GM19240 (cell line): ENCODE data around the gene NBL1.
A peak's percentile ranks its signal among the peaks of the same experiment; 100 is the strongest.
"Not testable (repeated sequence)": the region's sequence is repeated elsewhere in the genome, so short reads cannot be mapped to it uniquely, and the experiment has no call there.

ENCODE experiments used
- DNase-seq: peaks from one replicate; pipeline ENCODE4 v3.0.0; 2011; ENCODE audit warnings: low spot score; ENCODE audit not compliant: insufficient read length

The NBL1 gene

DNA sequence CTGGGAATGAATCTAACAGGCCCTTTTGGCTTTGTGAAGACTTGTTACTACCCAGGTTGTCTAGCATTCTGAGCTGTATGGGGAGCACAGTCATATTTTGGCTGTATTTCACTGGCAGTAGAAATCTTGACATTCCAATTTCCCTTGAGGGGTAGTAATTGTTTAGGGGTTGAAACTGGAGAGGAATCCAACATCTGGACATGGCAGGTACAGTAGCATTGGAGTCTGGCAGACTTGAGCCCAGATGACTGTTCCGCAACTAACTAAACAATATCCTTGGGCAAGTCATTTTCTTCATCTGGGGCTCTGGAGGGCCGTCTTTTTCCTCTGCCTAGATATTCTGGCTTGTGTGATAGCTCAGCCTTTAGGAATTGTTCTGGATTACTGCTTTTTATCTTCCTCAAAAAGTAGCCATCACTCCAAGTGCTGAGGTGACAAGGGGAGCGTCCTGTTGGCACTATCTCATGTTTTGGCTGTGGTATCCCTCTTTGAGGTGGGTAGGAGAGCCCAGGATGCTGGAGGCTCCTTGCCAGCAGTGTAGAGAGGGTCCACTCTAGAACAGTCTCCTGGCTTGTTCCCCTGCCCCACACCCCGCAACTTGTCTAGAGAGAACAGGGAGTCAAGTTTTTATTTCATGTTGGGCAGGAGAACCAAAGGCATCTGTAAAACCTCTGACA, 22.7 kb upstream of the NBL1 start:
- no peak for DNase-seq

DNA sequence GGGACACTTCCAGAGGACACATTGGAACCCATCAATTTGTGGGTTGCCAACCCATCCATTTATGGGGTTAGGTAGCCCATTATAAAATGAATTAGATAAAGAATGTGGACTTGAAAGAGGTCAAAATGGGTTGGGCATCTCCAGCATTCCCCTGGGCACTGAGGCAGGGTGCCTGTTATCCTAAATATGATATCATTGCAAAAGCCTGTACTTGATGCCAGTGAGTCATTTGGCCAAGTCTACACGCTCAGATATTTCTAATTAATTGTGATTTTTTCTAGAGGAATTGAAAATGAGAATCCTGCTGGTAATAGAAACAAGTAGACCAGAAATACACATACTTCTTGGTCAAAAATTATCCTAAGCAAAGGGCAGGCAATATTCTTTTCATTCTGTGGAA, 21.9 kb upstream of the NBL1 start:
- no peak for DNase-seq

DNA sequence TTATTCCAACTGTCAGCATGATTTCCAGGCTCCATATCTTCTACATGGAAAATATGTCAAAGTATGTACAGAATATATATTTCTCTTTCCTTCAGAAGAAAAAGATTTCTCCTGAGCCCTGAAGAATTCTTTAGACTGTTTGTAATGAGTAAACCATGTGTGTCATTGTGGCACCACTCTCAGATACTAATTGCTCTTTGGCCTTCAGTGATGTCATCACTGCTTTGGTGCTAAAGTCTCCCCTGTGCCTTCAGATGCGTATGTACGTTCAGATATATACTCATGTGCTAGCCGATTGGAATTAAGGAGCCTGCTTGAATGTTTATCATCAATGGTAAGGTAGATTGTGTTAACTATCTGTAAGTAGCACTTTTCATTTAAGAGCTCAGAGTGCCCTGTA, 20.6 kb upstream of the NBL1 start:
- DNase-seq: no peak

DNA sequence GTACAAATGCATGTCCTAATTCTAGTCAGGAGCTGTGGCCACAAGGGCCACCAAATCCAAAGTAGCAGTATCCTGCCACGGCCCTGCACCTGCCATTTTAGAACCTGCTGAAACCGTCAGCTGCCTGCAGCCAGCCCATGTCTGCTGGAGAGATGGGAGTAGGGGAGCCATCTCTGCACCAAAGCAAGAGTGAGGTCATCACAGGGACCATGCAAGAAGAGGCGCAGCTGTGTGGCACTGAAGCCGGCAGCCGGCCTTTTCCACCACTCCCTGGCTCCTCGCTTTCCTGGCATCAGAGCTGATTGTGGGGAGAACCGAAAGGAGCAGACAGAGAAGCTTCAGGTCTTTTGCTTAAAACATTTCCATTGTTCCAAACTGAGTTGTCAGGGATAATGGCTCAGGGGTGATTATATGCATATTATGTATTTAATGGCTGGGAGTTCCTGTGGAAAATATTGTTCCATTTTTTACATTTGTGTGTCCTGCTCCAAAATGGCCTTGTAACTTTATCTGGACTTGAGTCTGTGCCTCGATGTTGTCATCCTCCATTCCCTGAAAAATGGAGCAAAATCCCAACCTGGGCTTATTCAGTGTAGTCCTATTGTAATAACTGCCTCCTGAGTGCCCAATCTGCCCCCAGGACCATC, 18.7 kb upstream of the NBL1 start:
- no peak for DNase-seq

DNA sequence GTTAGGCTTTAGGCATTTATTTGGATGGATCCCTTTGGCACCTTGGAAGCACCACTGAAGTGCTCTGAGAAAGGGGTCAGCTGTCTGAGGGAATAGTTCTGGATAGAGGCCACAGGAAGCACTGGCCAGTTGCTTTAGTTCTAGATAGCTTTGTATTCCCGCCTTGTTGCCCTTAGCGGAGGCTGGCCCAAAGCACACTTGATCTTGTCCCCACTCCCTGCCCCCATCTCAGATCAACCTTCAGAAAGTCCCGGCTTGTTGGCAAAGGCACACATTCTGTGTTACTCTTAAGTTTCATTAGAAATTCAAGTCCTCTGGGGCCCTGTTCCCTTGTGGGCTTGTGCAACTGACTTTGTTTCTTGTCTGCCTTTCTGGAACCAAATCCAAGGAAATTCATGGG, 15.2 kb upstream of the NBL1 start:
- no peak for DNase-seq

DNA sequence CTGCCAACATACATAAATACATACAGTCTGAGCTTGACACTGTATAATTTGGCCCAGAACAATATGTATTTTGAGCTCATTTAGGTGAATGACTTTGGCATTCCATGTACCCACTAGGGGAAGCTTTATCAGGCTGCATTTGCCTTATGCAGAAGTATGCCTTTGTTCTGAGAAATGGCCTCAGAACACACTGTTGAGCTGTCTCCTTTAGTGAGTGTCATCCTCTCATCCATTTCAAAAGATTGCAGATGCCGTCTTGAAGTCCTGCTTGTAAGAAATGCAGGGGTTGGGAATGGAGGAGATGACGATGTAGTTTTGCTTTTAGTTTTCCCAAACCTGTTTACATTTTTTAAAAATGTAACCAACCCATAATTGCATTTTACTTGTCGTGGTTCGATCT, 14.8 kb upstream of the NBL1 start:
- no peak for DNase-seq

GRCh38 chr1:19630192-19630591, 13.9 kb upstream of the NBL1 start:
- DNase-seq: not testable (repeated sequence)

DNA sequence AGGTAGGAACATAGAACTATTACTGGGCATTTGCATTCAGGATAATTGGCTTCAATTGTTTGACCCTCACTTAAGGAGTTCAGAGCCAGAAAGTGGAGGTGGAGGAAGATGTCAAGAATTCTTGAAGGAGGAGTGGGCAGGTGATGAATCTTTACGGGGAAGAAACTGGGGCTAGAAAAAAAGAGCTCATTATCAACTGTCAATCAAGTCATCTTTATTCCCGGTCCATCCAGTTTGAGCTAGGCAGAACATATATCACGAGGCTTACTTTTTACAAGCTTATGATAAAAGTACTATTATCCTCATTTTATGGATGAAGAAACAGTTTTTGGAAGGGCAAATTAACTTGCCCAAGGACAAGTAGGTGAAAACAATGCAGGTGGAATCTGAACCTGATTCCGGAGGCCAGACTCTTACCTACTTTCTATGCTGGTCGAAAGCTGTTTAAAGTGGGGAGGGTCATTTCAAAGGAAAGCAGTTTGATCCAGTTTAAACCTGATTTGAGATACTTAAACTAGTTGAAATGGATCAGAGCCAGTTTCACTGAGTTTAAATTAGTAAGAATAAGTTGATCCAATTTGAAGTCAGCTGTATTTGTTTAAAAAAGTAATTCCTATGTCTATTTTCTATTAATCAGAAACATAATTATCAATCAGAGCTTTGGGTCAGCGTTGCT, 13.3 kb upstream of the NBL1 start:
- DNase-seq: no peak

- DNase-seq: no peak
Observed at GRCh38 chr1:19632211-19632610, 11.9 kb upstream of the NBL1 start.

- no peak for DNase-seq
Observed at GRCh38 chr1:19633106-19633505, 11.0 kb upstream of the NBL1 start.

GRCh38 chr1:19635064-19635463, 9.0 kb upstream of the NBL1 start:
- not testable (repeated sequence) for DNase-seq

GRCh38 chr1:19635646-19636045, 8.5 kb upstream of the NBL1 start:
- DNase-seq: no peak

- DNase-seq: no peak
Observed at GRCh38 chr1:19636065-19636464, 8.0 kb upstream of the NBL1 start.

GRCh38 chr1:19636749-19637148, 7.4 kb upstream of the NBL1 start:
- not testable (repeated sequence) for DNase-seq

DNA sequence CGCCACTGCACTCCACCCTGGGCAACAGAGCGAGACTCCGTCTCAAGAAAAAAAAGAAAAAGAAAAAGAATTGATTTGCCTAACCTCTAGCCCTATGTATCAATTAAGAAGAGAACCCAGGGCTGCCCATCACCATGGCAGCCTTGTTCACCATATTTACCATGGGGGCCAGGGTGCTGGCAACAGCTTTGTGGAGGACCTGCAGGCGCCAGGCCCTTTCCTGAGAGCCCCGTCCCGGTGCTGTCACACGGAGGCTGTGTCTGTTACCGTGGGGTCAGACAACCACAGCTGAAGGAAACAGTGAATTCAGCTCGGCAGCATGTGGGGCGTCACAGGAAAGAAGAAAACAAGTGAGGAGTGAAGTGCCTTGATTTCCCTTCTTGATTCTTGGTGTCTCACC, 6.5 kb upstream of the NBL1 start:
- no peak for DNase-seq

DNA sequence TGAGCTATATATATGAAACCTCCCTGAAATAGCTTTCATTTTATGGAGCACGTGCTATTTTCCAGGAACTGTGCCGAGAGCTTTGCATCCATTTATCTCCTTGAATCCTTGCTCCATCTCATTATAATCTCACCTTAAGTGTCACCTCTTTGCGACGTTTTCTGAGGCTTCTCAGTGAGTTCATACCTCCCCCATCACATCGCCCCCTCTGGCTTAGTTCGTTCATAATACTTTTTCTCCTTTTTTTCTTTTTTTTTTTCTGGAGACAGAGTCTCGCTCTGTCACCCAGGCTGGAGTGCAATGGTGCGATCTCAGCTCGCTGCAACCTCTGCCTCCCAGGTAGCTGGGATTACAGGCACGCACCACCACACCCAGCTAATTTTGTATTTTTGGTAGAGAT, 4.9 kb upstream of the NBL1 start:
- not testable (repeated sequence) for DNase-seq

- DNase-seq: no peak
Observed at GRCh38 chr1:19639999-19640362, 4.1 kb upstream of the NBL1 start.

DNA sequence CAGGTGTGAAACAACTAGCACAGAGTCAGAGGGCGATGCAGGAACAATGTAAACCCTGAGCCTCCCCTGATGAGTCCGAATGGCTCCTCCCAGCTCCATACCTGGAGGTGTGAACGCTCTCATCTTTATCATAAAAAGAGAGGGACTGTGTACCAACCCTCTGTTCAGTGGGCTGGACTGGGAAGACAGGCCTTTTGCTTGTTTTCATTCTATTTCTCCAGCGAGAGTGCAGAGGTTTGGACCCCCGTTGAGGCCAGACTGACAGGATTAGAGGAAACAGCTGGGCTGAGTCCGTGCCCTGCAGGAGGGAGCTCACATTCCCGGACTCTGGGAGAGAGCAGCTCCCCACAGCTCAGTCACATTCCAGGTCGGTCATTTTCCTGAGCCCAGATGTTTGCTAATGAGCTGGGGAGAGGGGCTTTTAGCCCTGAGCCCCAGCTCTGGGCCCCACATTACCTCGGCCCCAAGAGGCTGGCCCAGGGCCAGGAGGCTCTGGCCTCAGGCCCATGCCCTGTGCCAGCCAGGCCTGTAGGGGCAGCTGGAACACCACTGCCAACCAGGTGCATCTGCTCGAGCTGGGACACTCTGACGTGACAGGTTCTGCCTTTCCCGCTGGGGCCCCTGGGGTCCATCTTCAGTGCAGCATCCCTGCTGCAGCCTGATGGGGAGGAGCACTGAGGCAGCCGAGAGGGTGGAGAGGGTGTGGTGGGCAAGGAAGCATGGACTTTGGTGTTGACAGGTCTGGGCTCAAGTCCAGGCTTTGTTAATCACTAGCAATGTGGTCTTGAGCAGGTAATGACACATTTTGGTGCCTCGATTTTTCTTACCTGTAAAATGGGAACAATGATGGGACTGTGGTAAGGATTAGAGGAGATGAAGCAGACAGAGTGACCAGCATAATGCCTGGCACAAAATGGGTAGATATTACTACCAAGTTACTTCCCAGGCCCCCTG, 3.5 kb upstream of the NBL1 start:
- DNase-seq: no peak

DNA sequence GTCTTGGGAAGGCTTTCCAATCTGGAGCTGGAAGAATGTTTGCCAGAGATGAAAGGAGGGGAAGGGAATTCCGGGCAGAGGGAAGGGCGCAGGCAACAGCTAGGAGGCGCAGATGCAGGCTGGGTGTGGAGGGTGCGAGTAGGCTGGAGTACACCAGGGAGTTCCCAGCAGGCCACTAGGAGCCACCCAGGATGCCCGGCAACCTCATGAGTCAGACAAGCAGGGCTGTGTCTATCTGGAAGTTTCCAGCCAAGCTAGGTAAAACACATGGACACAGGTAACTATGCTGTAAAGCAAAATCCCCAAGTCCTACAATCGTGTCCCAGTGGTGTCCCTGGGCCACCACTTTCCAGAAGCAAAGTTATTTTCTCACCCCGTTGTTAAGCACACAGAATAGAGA, 990 bp upstream of the NBL1 start:
- DNase-seq: no peak

DNA sequence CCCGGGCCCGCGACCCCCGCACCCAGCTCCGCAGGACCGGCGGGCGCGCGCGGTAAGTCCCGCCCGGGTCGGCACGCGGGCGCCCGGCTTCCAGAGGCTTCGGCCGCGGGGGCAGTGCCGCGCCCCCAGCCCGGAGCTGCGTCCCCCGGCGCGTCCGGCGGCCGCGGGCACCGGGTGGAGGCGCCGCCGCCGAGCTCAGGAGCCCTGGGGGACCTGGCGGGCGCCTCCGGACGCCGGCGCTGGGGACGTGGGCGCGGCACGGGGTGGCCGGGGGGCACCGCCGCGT, 227 bp downstream of the NBL1 start:
- no peak for DNase-seq

DNA sequence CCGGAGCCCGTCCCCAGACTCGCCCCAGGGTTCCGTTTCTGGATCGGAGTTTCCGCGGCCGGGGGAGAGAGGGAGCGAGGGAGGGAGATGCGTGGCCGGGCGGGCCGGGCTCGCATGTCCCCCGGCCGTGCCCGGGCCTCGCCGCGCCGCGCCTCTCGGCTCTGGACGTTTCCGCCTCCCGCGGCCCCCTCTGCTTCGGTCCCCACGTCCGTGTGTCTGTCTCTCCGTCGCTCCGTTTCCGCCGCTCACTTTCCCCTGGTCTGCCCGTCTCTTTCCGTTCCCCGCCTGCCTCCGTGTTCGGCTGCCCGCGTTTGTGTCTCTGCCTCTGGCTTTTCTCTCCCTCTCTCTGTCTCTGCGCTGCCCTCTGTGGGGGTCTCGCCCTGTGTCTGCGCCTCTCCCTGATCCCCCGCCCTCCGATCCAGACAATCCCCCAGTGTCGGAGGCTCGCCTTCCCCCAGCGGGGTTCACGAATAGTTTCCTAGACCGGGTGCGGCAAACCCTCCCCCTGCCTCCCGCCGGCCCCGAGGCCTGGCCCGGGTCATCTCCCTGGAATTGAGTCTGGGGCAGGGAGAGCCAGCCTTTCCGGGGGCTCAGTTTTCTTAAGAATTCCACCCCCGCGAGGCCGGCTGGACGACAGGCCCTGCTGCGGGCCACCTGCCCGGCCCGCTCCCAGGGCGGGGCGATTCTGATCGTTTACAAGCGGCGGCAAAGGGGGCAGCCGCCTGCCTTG, 735 bp downstream of the NBL1 start:
- peak; percentile 70 for DNase-seq
